Esophagus (tissue), 2 donors: ENCODE results near the gene PRDX1. TPM values are rescaled to one million over a fixed set of nuclear protein-coding genes. Genes with fewer than 3 reads are reported as not detected.

Experiments
- H3K27ac ChIP-seq, 2 donors: one replicate each; pipeline ENCODE4 v1.5.1; 2013; ENCODE audit warnings: low read depth in 2 of 2, mild to moderate bottlenecking in 2 of 2, inconsistent platforms in 1 of 2, low read length in 1 of 2, moderate library complexity in 1 of 2
- H3K27me3 ChIP-seq, 2 donors: one replicate each; pipeline ENCODE4 v1.6.1; 2013; ENCODE audit warnings: low read length in 2 of 2, control low read depth in 1 of 2, mild to moderate bottlenecking in 1 of 2; ENCODE audit not compliant: insufficient read depth in 2 of 2, control insufficient read depth in 1 of 2
- H3K36me3 ChIP-seq, 2 donors: one replicate each; pipeline ENCODE4 v1.6.1; 2013; ENCODE audit warnings: low read length in 1 of 2; ENCODE audit not compliant: control insufficient read depth in 2 of 2, insufficient read depth in 2 of 2
- H3K4me1 ChIP-seq, 2 donors: one replicate each; pipeline ENCODE4 v1.6.1; 2013; ENCODE audit warnings: low read length in 1 of 2; ENCODE audit not compliant: control insufficient read depth in 2 of 2, insufficient read depth in 2 of 2
- H3K4me3 ChIP-seq, 2 donors: one replicate each; pipeline ENCODE4 v1.5.1; 2013; ENCODE audit warnings: low read length in 2 of 2, mild to moderate bottlenecking in 2 of 2, low read depth in 1 of 2, moderate library complexity in 1 of 2
- H3K9me3 ChIP-seq, 2 donors: one replicate each; pipeline ENCODE4 v1.6.1; 2013; ENCODE audit warnings: mild to moderate bottlenecking in 2 of 2, low read depth in 1 of 2, low read length in 1 of 2, moderate library complexity in 1 of 2; ENCODE audit not compliant: control insufficient read depth in 2 of 2, insufficient read depth in 1 of 2
- WGBS, 2 donors: extraction: QIAGEN DNeasy Blood & Tissue Kit; methylation state at CpG; one replicate each; pipeline ENCODE4 v1.1.7; 2013; 5-methylcytosine and 5-hydroxymethylcytosine counted together
- polyA plus RNA-seq, 2 donors: library from polyadenylated mRNA; stranded (reverse); fragments of 200-250 nt; gene quantifications; one replicate each; pipeline ENCODE4 v1.2.3, GENCODE V29; 2013
- donor health status: healthy with polysubstance abuse.
- donor health status: Bipolar disorder and iron deficiency.

The PRDX1 gene
- 1,000 to 10,000 TPM; 1,018 to 1,250 TPM for polyA plus RNA-seq

DNA sequence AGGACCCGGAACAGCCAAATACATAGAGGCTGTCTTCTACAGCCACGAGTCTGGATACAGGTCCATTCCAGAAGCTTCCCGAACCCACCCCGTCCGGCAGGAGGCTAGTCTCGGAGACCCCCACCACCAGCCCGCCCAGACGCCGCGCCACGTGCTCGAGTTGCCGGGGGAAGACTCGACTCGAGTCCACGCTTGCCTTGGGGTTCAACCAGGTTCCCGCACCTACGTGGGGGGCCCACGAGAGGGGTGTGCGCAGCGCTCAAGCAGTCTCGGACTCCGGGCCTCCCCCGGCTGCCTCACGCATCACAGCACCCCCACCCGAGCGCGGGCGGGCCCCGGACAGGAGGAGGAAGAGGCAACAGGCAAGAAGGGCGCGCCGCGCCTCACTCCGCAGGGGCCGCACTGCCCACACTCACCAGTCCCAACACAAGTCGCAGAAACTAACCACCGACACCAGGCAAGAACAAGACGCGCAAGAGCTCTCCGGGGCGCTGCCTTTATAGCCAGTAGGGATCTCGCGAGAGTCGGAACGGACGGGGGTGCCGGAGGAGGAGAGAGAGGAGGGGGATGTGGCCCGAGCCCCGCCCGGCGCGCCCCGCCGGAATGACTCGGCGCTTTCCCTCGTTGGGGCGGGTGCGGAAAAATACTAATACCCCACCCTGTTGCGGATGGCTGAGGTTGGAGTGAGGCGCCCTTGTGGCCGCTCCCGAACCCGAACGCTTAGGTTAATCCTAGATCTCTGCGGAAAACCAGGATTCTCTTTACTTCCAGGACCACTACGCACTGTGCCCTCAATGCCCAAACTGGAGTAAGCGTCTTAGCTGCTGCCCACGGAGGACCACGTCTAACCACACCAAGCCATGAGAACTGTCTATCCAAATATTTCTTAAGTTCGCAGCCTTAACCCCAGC lies at the start of gene PRDX1:
PRDX1 (minus strand) TSS at position 472 of the 911 bp plus-strand sequence. CDS start 2,841 bp downstream, outside the sequence.
- no peaks in the 10 kb centered on the region for H3K9me3 ChIP-seq
- peaks cover 0 to 6% of the 10 kb centered on the region in 2 donors for H3K36me3 ChIP-seq
- H3K4me1 ChIP-seq = peaks cover 0 to 2% of the 10 kb centered on the region in 2 donors
- peak within 1 kb of the TSS; percentile 85 to 94 for H3K4me3 ChIP-seq
- peak within 1 kb of the TSS; percentile 93 to 98 for H3K27ac ChIP-seq
- H3K27me3 ChIP-seq = no peaks in the 10 kb centered on the region
- WGBS, 2 donors = 1% methylated on average over 68 to 72 of the region's 72 CpGs

DNA sequence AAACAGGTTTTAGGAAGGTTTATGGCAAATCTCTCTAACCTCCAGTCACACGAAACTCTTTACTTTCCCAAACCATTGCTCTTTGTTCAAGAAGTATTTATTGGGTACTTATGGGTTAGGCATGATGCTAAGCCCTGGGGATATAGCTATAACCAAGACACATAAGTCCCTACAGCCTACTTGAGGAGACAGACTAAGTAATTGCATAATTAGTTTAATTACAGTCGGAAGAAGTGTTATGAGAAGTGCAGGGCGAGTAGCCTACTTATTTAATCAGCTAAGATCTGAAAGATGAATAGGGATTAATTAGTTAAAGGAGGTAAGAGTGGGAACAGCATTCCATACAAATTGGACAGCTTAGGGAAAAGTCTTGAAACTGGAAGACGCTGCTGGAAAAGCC lies 48.9 kb upstream of the PRDX1 start:
- Histone ChIP-seq H3K4me3 (no peak overlapping the region), H3K27me3 (no peaks in the 10 kb centered on the region), H3K27ac (no peak overlapping the region), H3K9me3 (no peaks in the 10 kb centered on the region), H3K36me3 (peaks cover 0 to 28% of the 10 kb centered on the region in 2 donors), H3K4me1 (peaks cover 3 to 8% of the 10 kb centered on the region in 2 donors)
- 81 to 86% methylated on average over 4 of the region's 4 CpGs for WGBS, 2 donors

GRCh38 chr1:45569962-45570581 lies 48.4 kb upstream of the PRDX1 start:
- peaks cover 3 to 8% of the 10 kb centered on the region in 2 donors for H3K4me1 ChIP-seq
- no peaks in the 10 kb centered on the region for H3K9me3 ChIP-seq
- H3K36me3 ChIP-seq = peaks cover 0 to 28% of the 10 kb centered on the region in 2 donors
- 13 to 16% methylated on average over 8 of the region's 8 CpGs for WGBS, 2 donors
- peak overlapping the region in 1 of 2 donors; percentile 63 for H3K27ac ChIP-seq
- H3K27me3 ChIP-seq = no peaks in the 10 kb centered on the region
- H3K4me3 ChIP-seq = no peak overlapping the region

GRCh38 chr1:45569571-45569961 lies 47.9 kb upstream of the PRDX1 start:
- Histone ChIP-seq H3K27ac (peak overlapping the region in 1 of 2 donors; percentile 84), H3K36me3 (peaks cover 0 to 28% of the 10 kb centered on the region in 2 donors), H3K4me3 (no peak overlapping the region), H3K9me3 (no peaks in the 10 kb centered on the region), H3K4me1 (peaks cover 3 to 8% of the 10 kb centered on the region in 2 donors), H3K27me3 (no peaks in the 10 kb centered on the region)
- WGBS, 2 donors = 51 to 53% methylated on average over 4 of the region's 4 CpGs

DNA sequence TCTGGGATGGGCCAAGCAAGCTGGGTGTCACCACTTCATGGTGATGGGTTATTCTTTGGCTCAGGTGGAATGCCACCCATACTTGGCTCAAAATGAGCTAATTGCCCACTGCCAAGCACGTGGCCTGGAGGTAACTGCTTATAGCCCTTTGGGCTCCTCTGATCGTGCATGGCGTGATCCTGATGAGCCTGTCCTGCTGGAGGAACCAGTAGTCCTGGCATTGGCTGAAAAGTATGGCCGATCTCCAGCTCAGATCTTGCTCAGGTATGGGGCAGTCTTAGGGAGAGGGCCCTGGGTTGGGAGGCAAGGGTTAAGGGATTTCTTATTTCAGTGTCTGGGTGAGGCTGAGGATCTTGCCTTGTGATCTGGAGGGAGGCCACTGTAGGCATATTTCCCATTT lies 46.7 kb upstream of the PRDX1 start:
- H3K9me3 ChIP-seq = no peaks in the 10 kb centered on the region
- H3K4me3 ChIP-seq = no peak overlapping the region
- H3K27ac ChIP-seq = peak overlapping the region; percentile 39 to 84
- no peaks in the 10 kb centered on the region for H3K27me3 ChIP-seq
- peaks cover 3 to 8% of the 10 kb centered on the region in 2 donors for H3K4me1 ChIP-seq
- peaks cover 0 to 31% of the 10 kb centered on the region in 2 donors for H3K36me3 ChIP-seq
- WGBS, 2 donors = 52 to 77% methylated on average over 4 of the region's 4 CpGs

DNA sequence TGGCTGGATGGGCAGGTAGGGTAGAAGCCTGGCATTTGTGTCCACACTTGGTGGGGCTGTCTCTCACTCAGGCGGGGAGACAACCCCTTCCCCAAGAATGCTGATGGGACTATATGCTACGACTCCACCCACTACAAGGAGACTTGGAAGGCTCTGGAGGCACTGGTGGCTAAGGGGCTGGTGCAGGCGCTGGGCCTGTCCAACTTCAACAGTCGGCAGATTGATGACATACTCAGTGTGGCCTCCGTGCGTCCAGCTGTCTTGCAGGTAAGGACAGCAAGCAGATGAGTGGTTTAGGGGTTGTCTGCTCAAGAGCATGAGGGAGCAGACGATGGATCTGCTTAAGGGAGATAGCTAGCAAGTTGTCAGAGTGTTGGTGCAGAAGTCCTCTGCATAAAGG lies 46.2 kb upstream of the PRDX1 start:
- Histone ChIP-seq H3K27ac (peak overlapping the region in 1 of 2 donors; percentile 53), H3K4me3 (no peak overlapping the region), H3K4me1 (peaks cover 3 to 8% of the 10 kb centered on the region in 2 donors), H3K36me3 (peaks cover 0 to 31% of the 10 kb centered on the region in 2 donors), H3K27me3 (no peaks in the 10 kb centered on the region), H3K9me3 (no peaks in the 10 kb centered on the region)
- 75 to 87% methylated on average over 7 of the region's 7 CpGs for WGBS, 2 donors

- peaks cover 3 to 8% of the 10 kb centered on the region in 2 donors for H3K4me1 ChIP-seq
- no peaks in the 10 kb centered on the region for H3K9me3 ChIP-seq
- H3K27ac ChIP-seq = peak overlapping the region; percentile 21 to 38
- no peaks in the 10 kb centered on the region for H3K27me3 ChIP-seq
- WGBS, 2 donors = 26 to 59% methylated on average over 5 of the region's 5 CpGs
- H3K36me3 ChIP-seq = peaks cover 0 to 34% of the 10 kb centered on the region in 2 donors
- H3K4me3 ChIP-seq = no peak overlapping the region
Measured at GRCh38 chr1:45566722-45567121, 45.0 kb upstream of the PRDX1 start.

DNA sequence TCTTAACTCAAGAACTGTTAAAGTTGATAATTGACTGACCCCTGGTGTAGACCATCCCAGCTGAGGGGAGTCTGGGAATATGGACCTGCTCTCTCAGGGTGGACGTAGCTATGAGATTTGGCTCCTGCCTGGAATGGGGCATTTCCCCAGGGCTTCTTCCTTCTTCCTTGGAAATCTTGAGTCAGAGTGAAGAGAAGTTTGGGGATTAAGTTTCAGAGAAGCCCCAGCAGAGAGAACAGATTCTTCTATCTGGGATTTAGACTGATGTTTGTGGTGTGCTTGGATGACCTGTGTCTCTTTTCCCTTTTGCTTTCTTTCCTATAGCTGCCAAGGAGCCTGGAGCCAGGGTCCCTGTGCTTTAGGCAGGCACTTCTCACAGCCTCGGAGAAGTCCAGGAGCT lies 42.2 kb upstream of the PRDX1 start:
- WGBS, 2 donors = 83 to 98% methylated on average over 2 of the region's 2 CpGs
- peaks cover 0 to 25% of the 10 kb centered on the region in 2 donors for H3K36me3 ChIP-seq
- H3K4me1 ChIP-seq = peaks cover 3 to 8% of the 10 kb centered on the region in 2 donors
- no peak overlapping the region for H3K27ac ChIP-seq
- H3K9me3 ChIP-seq = no peaks in the 10 kb centered on the region
- H3K27me3 ChIP-seq = no peaks in the 10 kb centered on the region
- H3K4me3 ChIP-seq = no peak overlapping the region

GRCh38 chr1:45557422-45557944 lies 35.8 kb upstream of the PRDX1 start:
- no peak overlapping the region for H3K4me3 ChIP-seq
- H3K27me3 ChIP-seq = no peaks in the 10 kb centered on the region
- no peaks in the 10 kb centered on the region for H3K9me3 ChIP-seq
- WGBS, 2 donors = 38 to 51% methylated on average over 3 of the region's 3 CpGs
- H3K4me1 ChIP-seq = peaks cover 0 to 2% of the 10 kb centered on the region in 2 donors
- peaks cover 0 to 3% of the 10 kb centered on the region in 2 donors for H3K36me3 ChIP-seq
- H3K27ac ChIP-seq = peak overlapping the region; percentile 79 to 95
